Mesenchymal stem cell (in vitro differentiated cells and primary cell): ENCODE results near the gene SLC9A8.

Experiments used
- DNase-seq: peaks from one replicate; pipeline ENCODE4 v3.0.0-alpha.2; 2013
- H2AFZ ChIP-seq: one replicate; pipeline ENCODE4 v1.6.1; 2013; ENCODE audit warnings: low read depth, mild to moderate bottlenecking, control low read depth, inconsistent platforms, low read length, moderate library complexity
- H2AK5ac ChIP-seq: 2 replicates; pipeline ENCODE4 v1.6.1; 2013; ENCODE audit warnings: low read length, moderate library complexity, mild to moderate bottlenecking, inconsistent platforms; ENCODE audit not compliant: severe bottlenecking
- H2BK120ac ChIP-seq: one replicate; pipeline ENCODE4 v1.6.1; 2013; ENCODE audit warnings: low read depth, mild to moderate bottlenecking, inconsistent platforms, low read length, moderate library complexity
- H2BK12ac ChIP-seq, 2 experiments: one replicate each; pipeline ENCODE4 v1.6.1; 2013; ENCODE audit warnings: inconsistent platforms in 2 of 2, low read length in 2 of 2, mild to moderate bottlenecking in 2 of 2, moderate library complexity in 2 of 2, control low read depth in 1 of 2
- H2BK15ac ChIP-seq: one replicate; pipeline ENCODE4 v1.6.1; 2013; ENCODE audit warnings: mild to moderate bottlenecking, low read depth, inconsistent platforms; ENCODE audit not compliant: poor library complexity, severe bottlenecking
- H2BK5ac ChIP-seq: 2 replicates; pipeline ENCODE4 v1.6.1; 2013; ENCODE audit warnings: low read depth, mild to moderate bottlenecking, low read length, control low read depth, inconsistent platforms; ENCODE audit not compliant: poor library complexity, severe bottlenecking
- H3K14ac ChIP-seq, 2 experiments: one replicate each; pipeline ENCODE4 v1.6.1; 2013; ENCODE audit warnings: inconsistent platforms in 2 of 2, low read length in 2 of 2, control low read depth in 1 of 2, mild to moderate bottlenecking in 1 of 2, moderate library complexity in 1 of 2
- H3K18ac ChIP-seq, 2 experiments: one replicate each; pipeline ENCODE4 v1.6.1; 2013; ENCODE audit warnings: inconsistent platforms in 2 of 2, low read length in 2 of 2, control low read depth in 1 of 2, low read depth in 1 of 2, mild to moderate bottlenecking in 1 of 2
- H3K23ac ChIP-seq, 2 experiments: one replicate each; pipeline ENCODE4 v1.6.1; 2013; ENCODE audit warnings: inconsistent platforms in 2 of 2, low read length in 2 of 2, mild to moderate bottlenecking in 2 of 2, moderate library complexity in 2 of 2, control low read depth in 1 of 2
- H3K27ac ChIP-seq: 2 replicates; pipeline ENCODE4 v1.5.1; 2013; ENCODE audit warnings: mild to moderate bottlenecking, moderate library complexity, low read length, control low read depth, inconsistent platforms; ENCODE audit not compliant: poor library complexity, severe bottlenecking
- H3K27me3 ChIP-seq, 2 experiments: 2 replicates each; pipeline versions ENCODE4 v1.6.1 to v1.7.0; 2013; ENCODE audit warnings: low read length in 2 of 2, mild to moderate bottlenecking in 2 of 2, moderate library complexity in 2 of 2, control low read depth in 1 of 2, inconsistent platforms in 1 of 2; ENCODE audit not compliant: control insufficient read depth in 1 of 2, insufficient read depth in 1 of 2
- H3K36me3 ChIP-seq, 2 experiments: 2 replicates each; pipeline versions ENCODE4 v1.6.1 to v1.7.0; 2013; ENCODE audit warnings: low read length in 2 of 2, control low read depth in 1 of 2, inconsistent platforms in 1 of 2, low read depth in 1 of 2, mild to moderate bottlenecking in 1 of 2; ENCODE audit not compliant: insufficient read depth in 2 of 2, control insufficient read depth in 1 of 2
- H3K4ac ChIP-seq, 2 experiments: one replicate each; pipeline ENCODE4 v1.6.1; 2013; ENCODE audit warnings: inconsistent platforms in 2 of 2, low read length in 2 of 2, mild to moderate bottlenecking in 2 of 2, moderate library complexity in 2 of 2, control low read depth in 1 of 2, low read depth in 1 of 2
- H3K4me1 ChIP-seq: 2 replicates; pipeline ENCODE4 v1.6.1; 2013; ENCODE audit warnings: low read depth, low read length, control low read depth; ENCODE audit not compliant: control insufficient read depth, insufficient read depth
- H3K4me2 ChIP-seq: 2 replicates; pipeline ENCODE4 v1.6.1; 2013; ENCODE audit warnings: low read length, mild to moderate bottlenecking, inconsistent platforms; ENCODE audit not compliant: poor library complexity, severe bottlenecking
- H3K4me3 ChIP-seq, 2 experiments: 2 replicates each; pipeline versions ENCODE4 v1.5.1 to v1.7.0; 2013; ENCODE audit warnings: low read length in 2 of 2, mild to moderate bottlenecking in 2 of 2, control low read depth in 1 of 2, low read depth in 1 of 2; ENCODE audit not compliant: insufficient read depth in 1 of 2
- H3K79me1 ChIP-seq: replicated peaks from 2 replicates; pipeline ENCODE4 v1.6.1; 2013; ENCODE audit warnings: mild to moderate bottlenecking, control low read depth, low read length, inconsistent platforms; ENCODE audit not compliant: poor library complexity, severe bottlenecking
- H3K9ac ChIP-seq: 2 replicates; pipeline ENCODE4 v1.7.0; 2013; ENCODE audit warnings: mild to moderate bottlenecking, low read length, moderate library complexity
- H3K9me3 ChIP-seq: 2 replicates; pipeline ENCODE4 v1.7.0; 2013; ENCODE audit warnings: mild to moderate bottlenecking, low read length; ENCODE audit not compliant: control insufficient read depth
- H4K8ac ChIP-seq: one replicate; pipeline ENCODE4 v1.6.1; 2013; ENCODE audit warnings: inconsistent platforms, mild to moderate bottlenecking, low read length, moderate library complexity
- H4K91ac ChIP-seq: one replicate; pipeline ENCODE4 v1.6.1; 2013; ENCODE audit warnings: mild to moderate bottlenecking, low read length, inconsistent platforms
- WGBS: methylation state at CpG from one replicate; pipeline ENCODE4 v1.1.7; 2013; ENCODE audit warnings: mixed read lengths; 5-methylcytosine and 5-hydroxymethylcytosine counted together

The SLC9A8 gene

DNA sequence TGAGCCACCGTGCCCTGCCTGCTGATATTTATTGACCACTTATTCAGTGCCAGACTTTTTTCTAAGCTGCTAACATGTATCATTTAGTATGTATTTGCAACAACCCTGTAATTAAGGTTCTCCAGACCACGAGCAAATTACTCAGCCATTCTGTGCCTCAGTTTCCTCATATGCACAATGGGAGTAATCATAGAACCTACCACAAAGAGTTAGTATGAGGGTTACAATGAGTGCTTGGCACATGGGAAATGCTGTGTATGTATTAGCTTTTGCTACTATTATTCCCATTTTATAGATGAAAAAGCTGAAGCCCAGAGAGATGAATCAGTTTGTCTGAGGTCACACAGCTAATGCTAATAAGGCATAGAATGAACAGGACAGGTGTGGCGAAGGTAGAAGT lies 20.0 kb upstream of the SLC9A8 start:
- no peak overlapping the region for H4K8ac ChIP-seq
- no peak overlapping the region for H3K18ac ChIP-seq
- peaks cover 0 to 3% of the 10 kb centered on the region in 2 experiments for H3K27me3 ChIP-seq
- 75% methylated on average over 3 of the region's 3 CpGs for whole genome bisulfite sequencing
- H2BK12ac ChIP-seq = no peak overlapping the region
- H2BK5ac ChIP-seq = no peak overlapping the region
- H3K27ac ChIP-seq = no peak overlapping the region
- no peak overlapping the region for H3K9ac ChIP-seq
- no peak overlapping the region for H2BK15ac ChIP-seq
- H3K9me3 ChIP-seq = no peaks in the 10 kb centered on the region
- H3K79me1 ChIP-seq = no peaks in the 10 kb centered on the region
- no peaks in the 10 kb centered on the region for H3K4me1 ChIP-seq
- no peak overlapping the region for H3K23ac ChIP-seq
- no peak overlapping the region for H3K4ac ChIP-seq
- H2AK5ac ChIP-seq = no peak overlapping the region
- H2BK120ac ChIP-seq = no peak overlapping the region
- H2AFZ ChIP-seq = no peak overlapping the region
- no peak overlapping the region for H3K14ac ChIP-seq
- H3K36me3 ChIP-seq = no peaks in the 10 kb centered on the region
- no peak for DNase-seq
- no peak overlapping the region for H3K4me3 ChIP-seq
- H3K4me2 ChIP-seq = no peak overlapping the region
- H4K91ac ChIP-seq = no peak overlapping the region

- Histone ChIP-seq H3K4me3 (no peak overlapping the region), H3K4me1 (no peaks in the 10 kb centered on the region), H3K23ac (no peak overlapping the region), H3K27me3 (peaks cover 0 to 6% of the 10 kb centered on the region in 2 experiments), H3K36me3 (no peaks in the 10 kb centered on the region), H2AFZ (no peak overlapping the region), H3K4ac (no peak overlapping the region), H3K4me2 (no peak overlapping the region), H3K14ac (no peak overlapping the region), H4K91ac (no peak overlapping the region), H3K79me1 (no peaks in the 10 kb centered on the region), H2BK120ac (no peak overlapping the region), H3K9ac (no peak overlapping the region), H2AK5ac (no peak overlapping the region), H3K9me3 (no peaks in the 10 kb centered on the region), H2BK12ac (no peak overlapping the region), H4K8ac (peak overlapping the region; percentile 32), H3K18ac (no peak overlapping the region), H2BK15ac (no peak overlapping the region), H2BK5ac (no peak overlapping the region), H3K27ac (no peak overlapping the region)
- WGBS = 84% methylated on average over 10 of the region's 10 CpGs
- DNase-seq = no peak
These were observed 18.1 kb upstream of the SLC9A8 start for GRCh38 chr20:49794336-49795134.

DNA sequence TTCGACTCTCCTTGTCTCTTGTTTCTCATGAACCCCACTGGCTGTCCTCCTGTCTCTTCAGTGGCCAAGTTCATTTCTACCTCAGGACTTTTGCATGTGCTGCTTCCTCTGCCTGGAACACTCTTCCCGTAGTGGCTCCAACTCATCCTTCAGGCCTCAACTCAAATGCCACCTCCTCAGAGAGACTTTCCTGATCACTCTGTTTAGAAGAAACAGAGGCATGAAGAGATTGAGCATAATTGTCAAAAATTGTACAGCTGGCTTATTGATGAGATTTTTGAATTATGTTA lies 17.5 kb upstream of the SLC9A8 start:
- no peaks in the 10 kb centered on the region for H3K9me3 ChIP-seq
- H3K27ac ChIP-seq = no peak overlapping the region
- peaks cover 0 to 6% of the 10 kb centered on the region in 2 experiments for H3K27me3 ChIP-seq
- H3K4me3 ChIP-seq = no peak overlapping the region
- no peaks in the 10 kb centered on the region for H3K4me1 ChIP-seq
- H3K23ac ChIP-seq = no peak overlapping the region
- H2BK12ac ChIP-seq = no peak overlapping the region
- H3K36me3 ChIP-seq = no peaks in the 10 kb centered on the region
- no peak overlapping the region for H3K9ac ChIP-seq
- H2AK5ac ChIP-seq = no peak overlapping the region
- H2BK15ac ChIP-seq = no peak overlapping the region
- H2BK120ac ChIP-seq = no peak overlapping the region
- H3K79me1 ChIP-seq = no peaks in the 10 kb centered on the region
- no peak overlapping the region for H4K91ac ChIP-seq
- H3K4me2 ChIP-seq = no peak overlapping the region
- H4K8ac ChIP-seq = peak overlapping the region; percentile 32
- H2BK5ac ChIP-seq = no peak overlapping the region
- H3K18ac ChIP-seq = no peak overlapping the region
- no peak overlapping the region for H3K4ac ChIP-seq
- WGBS = 83% methylated on average over 2 of the region's 2 CpGs
- H2AFZ ChIP-seq = no peak overlapping the region
- H3K14ac ChIP-seq = no peak overlapping the region
- no peak for DNase-seq

GRCh38 chr20:49796600-49797343 lies 15.9 kb upstream of the SLC9A8 start:
- Histone ChIP-seq H3K18ac (no peak overlapping the region), H4K8ac (no peak overlapping the region), H2AFZ (no peak overlapping the region), H2BK15ac (no peak overlapping the region), H3K4me3 (no peak overlapping the region), H2BK5ac (no peak overlapping the region), H3K9me3 (no peaks in the 10 kb centered on the region), H2BK12ac (no peak overlapping the region), H3K36me3 (no peaks in the 10 kb centered on the region), H2BK120ac (no peak overlapping the region), H3K23ac (no peak overlapping the region), H3K14ac (no peak overlapping the region), H3K4ac (no peak overlapping the region), H3K4me1 (no peaks in the 10 kb centered on the region), H3K4me2 (no peak overlapping the region), H2AK5ac (no peak overlapping the region), H4K91ac (no peak overlapping the region), H3K27ac (no peak overlapping the region), H3K9ac (no peak overlapping the region), H3K27me3 (peaks cover 0 to 6% of the 10 kb centered on the region in 2 experiments), H3K79me1 (no peaks in the 10 kb centered on the region)
- 78% methylated on average over 8 of the region's 8 CpGs for WGBS
- no peak for DNase-seq
